PFSK-1 (cell line): ENCODE results near the gene UBP1.

Experiments used
- POLR2AphosphoS5 ChIP-seq: IDR thresholded peaks from 2 replicates; pipeline ENCODE4 v1.6.1; 2012; ENCODE audit warnings: low read depth, mild to moderate bottlenecking, control low read depth, low read length, moderate library complexity
- REST ChIP-seq, 2 experiments: IDR thresholded peaks; 2 replicates each; pipeline versions ENCODE4 v1.6.1 to v1.8.0; 2011 to 2012; ENCODE audit warnings: low read depth in 2 of 2, low read length in 2 of 2, control low read depth in 1 of 2, inconsistent platforms in 1 of 2, mild to moderate bottlenecking in 1 of 2, moderate library complexity in 1 of 2; ENCODE audit not compliant: insufficient read depth in 1 of 2
- SIN3A ChIP-seq: IDR thresholded peaks from 2 replicates; pipeline ENCODE4 v1.6.1; 2012; ENCODE audit warnings: mild to moderate bottlenecking, low read length, moderate library complexity, borderline replicate concordance; ENCODE audit not compliant: insufficient read depth
- TAF1 ChIP-seq: IDR thresholded peaks from 2 replicates; pipeline ENCODE4 v1.6.1; 2012; ENCODE audit warnings: low read length, control low read depth, borderline replicate concordance; ENCODE audit not compliant: insufficient read depth

GRCh38 chr3:33360136-33360825 is 79.9 kb downstream of the UBP1 start:
- TF ChIP-seq SIN3A = no peak
- no peak for TF ChIP-seq REST (IDR thresholded peaks at IDR 0.05; ENCODE audit: insufficient read depth in 1 of 2, low read depth in 2 of 2, low read length in 2 of 2)
- no peak for TF ChIP-seq POLR2AphosphoS5
- no peak for TF ChIP-seq TAF1
